ENCODE data around the gene ANKRD13A.

GRCh38 chr12:109995686-109996482 lies 3.3 kb upstream of the ANKRD13A start, which contains the start of gene GIT2:
- TF ChIP-seq, protein P1, sequence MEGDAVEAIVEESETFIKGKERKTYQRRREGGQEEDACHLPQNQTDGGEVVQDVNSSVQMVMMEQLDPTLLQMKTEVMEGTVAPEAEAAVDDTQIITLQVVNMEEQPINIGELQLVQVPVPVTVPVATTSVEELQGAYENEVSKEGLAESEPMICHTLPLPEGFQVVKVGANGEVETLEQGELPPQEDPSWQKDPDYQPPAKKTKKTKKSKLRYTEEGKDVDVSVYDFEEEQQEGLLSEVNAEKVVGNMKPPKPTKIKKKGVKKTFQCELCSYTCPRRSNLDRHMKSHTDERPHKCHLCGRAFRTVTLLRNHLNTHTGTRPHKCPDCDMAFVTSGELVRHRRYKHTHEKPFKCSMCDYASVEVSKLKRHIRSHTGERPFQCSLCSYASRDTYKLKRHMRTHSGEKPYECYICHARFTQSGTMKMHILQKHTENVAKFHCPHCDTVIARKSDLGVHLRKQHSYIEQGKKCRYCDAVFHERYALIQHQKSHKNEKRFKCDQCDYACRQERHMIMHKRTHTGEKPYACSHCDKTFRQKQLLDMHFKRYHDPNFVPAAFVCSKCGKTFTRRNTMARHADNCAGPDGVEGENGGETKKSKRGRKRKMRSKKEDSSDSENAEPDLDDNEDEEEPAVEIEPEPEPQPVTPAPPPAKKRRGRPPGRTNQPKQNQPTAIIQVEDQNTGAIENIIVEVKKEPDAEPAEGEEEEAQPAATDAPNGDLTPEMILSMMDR (IDR thresholded peaks at IDR 0.05) = no peak
- TF ChIP-seq EZH2 (IDR thresholded peaks at IDR 0.05; ENCODE audit: borderline replicate concordance, insufficient read depth, low read depth, low read length, poor library complexity, severe bottlenecking) = no peak
